HEK293T (cell line): ENCODE results near the gene INPP5A.

Experiments
- CTBP1 ChIP-seq: fragments of 450-650 bp; IDR thresholded peaks from 2 replicates; pipeline ENCODE4 v1.6.1; 2016; ENCODE audit warnings: borderline replicate concordance
- ELF4 ChIP-seq: fragments of 450-650 bp; IDR thresholded peaks from 2 replicates; pipeline ENCODE4 v1.6.1; 2017; ENCODE audit warnings: antibody characterized with exemption
- FOXM1 ChIP-seq: fragments of 450-650 bp; IDR thresholded peaks from 2 replicates; pipeline ENCODE4 v1.6.1; 2017; ENCODE audit warnings: mild to moderate bottlenecking, borderline replicate concordance
- LEF1 ChIP-seq: fragments of 450-650 bp; IDR thresholded peaks from 2 replicates; pipeline ENCODE4 v1.6.1; 2017; ENCODE audit warnings: mild to moderate bottlenecking, borderline replicate concordance

GRCh38 chr10:132511121-132512051 lies 26.2 kb upstream of the INPP5A start:
- no peak for TF ChIP-seq LEF1
- TF ChIP-seq ELF4: no peak
- TF ChIP-seq FOXM1: no peak
- no peak for TF ChIP-seq CTBP1
